GM11168 (cell line): ENCODE results near the gene VWA8.
"Not testable (repeated sequence)": the region's sequence is repeated elsewhere in the genome, so short reads cannot be mapped to it uniquely, and the experiment has no call there.

Experiments
- in situ Hi-C: fragments of 300-500 bp; cut with MboI; formaldehyde crosslinking; loops from one replicate; pipeline ENCODE4 v1.12.0; 2022; ENCODE audit warnings: low sequenced_read_pairs; ENCODE audit not compliant: unreplicated experiment

VWA8 gene

DNA sequence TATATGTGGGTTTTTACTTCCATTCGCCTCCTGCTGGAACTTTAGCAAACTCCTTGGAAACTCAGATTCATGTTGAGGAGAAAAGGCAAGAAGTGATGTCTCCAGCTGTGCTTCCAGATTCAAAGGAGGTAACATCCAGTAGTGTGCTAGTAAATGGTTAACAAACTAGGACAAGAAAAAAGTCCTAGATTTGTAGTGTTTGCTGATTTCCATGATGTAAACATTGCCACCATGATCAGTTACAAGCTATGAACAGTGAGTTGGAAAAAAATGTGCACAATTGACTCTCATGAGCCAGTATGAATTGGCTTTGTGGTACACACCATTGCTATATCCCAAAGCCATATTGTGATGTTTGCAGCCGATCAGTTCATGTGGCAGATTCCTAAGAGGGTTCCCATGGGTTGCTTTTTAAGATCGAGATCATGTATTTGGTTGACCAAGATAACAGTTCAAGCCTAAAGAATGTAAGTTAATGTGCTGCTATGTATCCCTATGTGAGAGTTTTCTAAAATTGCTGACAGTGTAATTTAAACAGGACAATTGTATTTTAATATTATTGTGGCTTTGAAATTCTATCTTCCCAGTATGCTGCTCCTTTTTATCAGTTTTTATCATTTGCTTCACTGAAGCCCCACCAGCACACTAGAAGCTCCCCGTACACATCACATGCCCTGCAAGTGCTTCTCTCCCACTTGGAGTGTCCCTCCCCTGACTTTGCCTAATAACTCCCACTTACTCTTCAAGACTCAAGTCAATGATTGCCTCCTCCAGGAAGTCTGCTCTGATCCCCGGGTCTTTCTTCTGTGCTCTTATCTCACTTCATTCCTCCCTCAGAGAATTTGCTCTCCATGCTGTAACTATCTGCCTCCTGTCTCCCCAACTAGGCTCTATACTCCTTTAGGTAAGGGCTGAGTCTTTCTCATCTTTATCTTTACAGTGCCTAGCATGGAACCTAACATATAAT, 355.3 kb downstream of the VWA8 start:
- in situ Hi-C loops = no loop called here

DNA sequence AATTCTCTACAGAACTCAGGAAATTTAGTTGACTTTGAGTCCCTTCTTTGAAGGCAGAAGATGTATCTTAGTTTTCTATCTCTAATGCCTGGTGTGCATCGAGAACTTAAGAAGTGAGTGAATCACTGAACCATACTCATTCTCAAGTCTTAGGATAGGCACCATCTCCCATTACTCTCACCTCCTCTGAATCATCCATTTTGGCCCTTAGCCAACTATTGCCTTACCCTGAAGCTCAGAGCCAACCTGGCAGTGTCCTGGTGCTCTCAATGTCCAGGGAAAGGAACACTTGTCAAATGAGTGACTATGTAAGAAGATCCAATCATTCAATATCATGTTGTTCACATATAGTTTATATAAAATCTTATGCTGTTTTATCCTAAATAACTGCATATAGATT, 357.0 kb downstream of the VWA8 start:
- in situ Hi-C loops = no loop called here

DNA sequence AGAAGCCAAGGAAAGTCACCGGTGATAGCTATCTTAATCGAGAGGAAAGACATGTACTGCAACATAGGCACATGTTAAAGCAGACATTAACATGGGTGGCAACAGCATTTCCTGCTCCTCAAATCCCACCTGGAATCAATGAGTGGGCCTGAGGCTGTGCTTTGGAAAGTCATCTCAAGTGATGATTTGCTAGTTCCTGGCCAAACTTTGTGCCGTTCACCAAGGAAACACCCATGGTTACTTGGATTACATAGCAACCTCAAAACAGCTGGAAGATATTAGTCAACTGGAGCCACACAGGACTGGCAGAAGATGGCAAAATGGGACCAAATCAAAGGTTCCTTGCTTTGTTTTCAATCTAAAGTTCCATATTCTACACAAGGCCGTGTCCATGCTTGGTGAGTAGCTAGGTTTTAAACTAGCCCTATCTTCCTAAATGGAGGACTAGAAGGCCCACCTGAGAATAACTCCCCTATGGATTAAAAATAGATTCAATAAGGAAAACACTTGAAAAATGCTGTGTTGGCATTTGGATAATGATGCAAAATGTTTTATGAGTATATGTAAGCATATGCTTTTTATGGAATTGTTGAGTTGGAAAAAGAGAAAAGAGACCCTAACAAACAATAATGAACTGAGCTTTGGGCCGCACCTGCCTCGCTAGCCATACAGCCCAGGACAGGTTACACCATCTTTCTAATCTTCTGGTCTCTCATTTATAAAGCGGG, 359.0 kb downstream of the VWA8 start:
- in situ Hi-C loops = no loop called here

DNA sequence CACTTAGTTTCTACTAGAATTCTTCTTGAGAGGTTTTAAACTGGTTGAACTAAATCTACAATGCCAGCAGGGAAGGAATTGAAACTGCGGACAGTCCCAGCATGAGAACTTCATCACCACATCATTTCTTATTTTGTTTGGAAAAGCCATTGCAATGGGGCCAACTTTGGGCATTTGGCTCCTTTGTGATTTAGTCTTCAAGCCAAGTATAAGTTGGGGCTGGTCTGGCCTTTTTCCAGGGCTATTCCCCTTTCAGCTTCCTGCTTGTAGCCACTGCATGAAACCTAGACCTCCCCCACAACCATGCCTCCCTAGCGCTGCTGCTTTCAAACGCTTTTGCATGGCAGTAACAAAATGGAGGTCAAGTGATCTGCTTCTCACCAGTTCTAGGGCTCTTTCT, 361.3 kb downstream of the VWA8 start:
- in situ Hi-C loops = no loop called here

DNA sequence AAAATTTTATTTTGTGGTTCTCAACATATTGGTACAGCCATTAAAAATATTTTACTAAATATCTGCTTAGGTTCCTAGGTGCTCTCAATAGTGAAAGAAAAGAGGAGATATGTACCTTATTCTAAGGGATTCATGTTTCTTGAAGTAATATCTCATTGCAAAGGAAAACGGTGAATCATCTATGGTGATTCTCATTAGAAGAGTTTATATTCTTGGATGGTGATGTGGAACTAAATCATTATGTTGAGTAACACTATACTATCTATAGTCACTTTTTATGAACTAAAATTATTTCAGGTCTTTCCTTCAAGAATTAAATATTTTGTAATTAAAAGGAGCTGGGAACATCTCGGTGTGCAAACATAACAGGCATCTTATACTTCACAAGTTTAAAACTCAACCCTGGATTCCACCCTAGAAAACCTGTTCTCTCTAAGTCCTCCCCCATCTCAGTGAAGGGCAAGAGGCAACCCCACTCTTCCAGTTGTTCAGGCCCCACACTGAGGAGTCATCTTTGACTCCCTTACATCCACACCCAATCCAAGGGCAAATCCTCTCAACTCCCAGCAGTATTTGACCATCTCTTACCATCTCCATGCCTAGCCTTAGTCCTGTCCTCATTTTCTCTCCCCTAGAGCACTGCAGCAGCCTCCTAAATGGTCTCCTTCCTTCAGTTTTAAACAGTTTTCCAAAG, 363.4 kb downstream of the VWA8 start:
- in situ Hi-C loops = no loop called here

DNA sequence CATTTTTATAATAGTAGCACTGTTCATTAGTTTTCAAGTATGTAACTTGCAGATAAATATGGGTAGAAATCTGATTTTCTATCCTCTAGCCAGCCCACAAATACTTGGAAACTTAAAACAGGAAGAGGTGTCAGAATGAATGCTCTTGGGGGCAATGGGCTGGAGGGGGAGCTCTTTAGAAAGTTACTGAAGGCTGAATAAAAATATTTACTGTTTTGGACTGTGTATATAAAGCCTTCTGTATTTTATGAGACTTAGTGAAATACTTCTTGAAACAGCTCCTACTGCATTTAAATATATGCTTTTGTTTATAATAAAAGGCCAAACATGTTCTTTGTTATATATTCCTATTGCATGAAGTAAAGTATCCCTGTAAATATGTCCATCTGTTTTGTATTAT, 364.7 kb downstream of the VWA8 start:
- in situ Hi-C loops = no loop called here

DNA sequence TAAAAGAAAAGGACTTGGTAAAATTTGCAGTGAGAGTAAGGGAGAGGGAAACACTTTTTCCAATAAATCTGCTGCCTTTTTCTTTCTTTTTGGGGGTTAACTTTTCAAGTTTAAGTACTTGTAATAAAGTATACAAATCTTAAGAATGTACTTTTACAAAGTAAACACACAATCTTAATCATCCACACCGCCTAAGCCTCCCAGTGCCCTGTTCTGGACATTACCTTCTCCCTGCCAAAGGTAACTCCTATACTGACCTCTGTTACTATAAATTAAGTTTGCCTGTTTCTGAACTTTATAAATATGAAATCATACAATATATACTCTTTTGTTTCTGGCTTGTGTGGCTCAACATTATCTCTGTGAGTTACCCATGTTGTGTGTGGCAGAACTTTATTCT, 365.6 kb downstream of the VWA8 start:
- in situ Hi-C loops = no loop called here

DNA sequence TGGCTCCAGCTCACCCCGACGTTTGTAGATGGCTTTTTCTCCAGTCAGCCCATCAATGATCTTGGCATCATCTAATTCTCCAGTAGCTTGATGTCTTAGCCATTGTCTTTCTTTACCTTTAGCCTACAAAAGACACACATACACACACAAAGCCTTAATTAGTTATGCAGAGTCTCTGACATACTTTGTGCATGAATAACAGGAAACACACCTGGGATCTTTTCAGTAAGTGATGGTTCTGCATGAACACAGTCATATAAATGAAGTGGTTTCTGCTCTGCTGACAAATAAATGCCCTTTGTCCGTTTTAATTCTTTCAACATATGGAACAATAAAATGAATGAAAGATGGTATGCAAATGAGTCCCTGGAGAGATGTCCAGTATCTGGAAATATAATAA, 370.3 kb downstream of the VWA8 start:
- in situ Hi-C loops = no loop called here

DNA sequence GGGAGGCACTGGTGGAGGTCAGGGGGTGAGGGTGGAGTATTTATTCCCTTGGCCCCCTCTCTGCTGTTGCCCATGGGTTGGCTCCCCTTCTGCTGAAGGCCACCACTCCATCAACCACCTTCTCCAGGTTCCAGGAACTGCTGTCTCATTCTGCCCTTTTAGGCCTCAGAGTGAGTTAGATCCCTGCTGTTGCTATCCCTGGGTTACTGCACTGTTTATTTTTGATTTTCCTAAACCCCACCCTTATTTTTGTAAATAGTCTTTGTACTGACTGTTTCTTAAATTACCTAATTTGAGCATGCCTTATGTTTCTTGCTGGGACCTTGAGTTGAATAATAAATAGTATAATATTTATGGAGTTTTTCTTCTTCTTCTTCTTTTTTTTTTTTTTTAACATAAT, 370.8 kb downstream of the VWA8 start:
- in situ Hi-C loops = no loop called here

DNA sequence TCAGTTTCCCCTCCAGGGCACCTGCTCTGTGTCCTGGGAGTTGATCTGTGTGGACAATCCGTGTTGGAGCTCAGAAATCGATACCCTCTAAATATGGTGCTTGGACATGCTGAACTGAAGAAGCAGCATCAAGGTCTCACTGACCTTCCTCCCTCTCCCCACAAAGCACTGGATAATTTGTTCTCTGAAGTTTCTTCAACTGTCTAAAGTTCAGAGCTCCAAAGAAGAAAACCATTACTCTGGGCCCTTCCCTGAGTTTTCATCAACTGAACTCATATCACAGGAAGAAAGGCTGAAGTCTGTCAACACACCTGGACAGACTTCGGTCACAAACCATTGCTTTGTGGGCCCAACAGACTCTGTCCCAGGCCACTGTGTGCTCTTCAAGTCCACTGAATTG, 371.5 kb downstream of the VWA8 start:
- in situ Hi-C loops = no loop called here

DNA sequence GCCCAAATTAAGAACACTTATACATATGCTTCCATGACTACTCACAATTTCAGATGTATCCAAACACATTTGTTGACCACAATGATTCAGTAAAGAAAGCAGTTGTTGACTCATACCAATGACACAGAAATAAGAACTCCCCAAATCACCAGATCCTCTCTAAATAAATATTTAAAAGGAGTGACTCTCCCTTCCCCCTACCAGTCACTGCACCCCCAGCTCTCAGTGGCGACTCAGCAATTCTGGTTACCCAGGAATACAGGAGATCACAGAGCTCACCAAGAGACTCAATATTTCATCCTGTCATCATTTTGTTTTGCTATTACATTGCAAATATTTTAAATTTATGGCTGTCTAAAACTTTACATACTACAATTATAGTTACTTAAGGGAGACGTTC, 372.0 kb downstream of the VWA8 start:
- in situ Hi-C loops = no loop called here

DNA sequence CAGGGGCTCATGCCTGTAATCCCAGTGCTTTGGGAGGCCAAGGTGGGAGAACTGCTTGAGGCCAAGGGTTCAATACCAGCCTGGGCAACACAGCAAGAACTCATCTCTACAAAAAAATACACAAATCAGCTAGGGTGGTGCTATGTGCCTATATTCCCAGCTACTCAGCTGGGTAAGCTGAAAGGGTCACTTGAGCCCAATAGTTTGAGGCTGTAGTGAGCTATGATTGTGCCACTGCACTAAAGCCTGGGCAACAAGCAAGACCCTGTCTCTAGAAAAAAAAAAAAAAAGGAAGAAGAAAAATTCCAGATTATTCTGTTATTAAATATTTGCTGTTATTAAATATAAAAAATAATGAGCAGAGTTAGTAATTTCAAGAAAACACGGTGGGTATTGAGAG, 372.5 kb downstream of the VWA8 start:
- in situ Hi-C loops = no loop called here

DNA sequence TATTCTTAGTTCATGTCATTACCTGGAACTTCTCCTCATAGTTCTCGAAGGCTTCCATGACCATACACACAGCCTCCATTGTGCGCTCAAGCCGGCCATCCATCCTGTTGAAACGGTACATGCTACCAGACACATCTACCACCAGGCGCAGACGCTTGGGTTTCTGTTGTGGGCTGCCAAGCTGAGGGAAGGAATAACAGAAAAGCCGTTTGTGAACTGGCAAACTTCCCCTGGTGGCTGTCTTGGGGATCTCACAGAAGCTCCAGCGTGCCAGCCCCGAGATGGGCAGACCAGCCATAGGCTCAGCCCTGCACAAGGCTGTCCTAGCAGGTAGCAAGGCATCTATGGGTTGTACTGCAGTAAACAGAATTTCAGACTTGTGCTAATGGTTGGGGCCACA, 373.4 kb downstream of the VWA8 start:
- in situ Hi-C loops = no loop called here

DNA sequence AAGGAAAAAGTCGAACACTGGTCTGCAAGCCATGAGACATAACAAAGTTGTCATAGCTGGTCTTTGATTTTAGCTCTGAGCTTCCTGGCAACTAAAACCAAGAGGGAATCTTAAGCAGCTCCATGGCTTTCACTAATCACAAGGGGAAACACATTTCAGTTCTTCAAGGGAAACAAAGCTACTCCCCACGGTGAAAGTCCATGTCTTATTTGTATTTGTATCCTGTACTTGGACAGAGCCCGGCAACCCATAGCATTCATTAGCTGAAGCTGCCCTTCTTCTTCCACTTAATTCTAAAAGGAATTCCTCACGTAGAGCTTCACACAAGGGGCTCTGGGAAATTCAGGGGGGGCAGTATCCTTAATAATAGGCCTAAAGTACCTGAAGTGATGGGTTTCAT, 374.7 kb downstream of the VWA8 start:
- in situ Hi-C loops = no loop called here

DNA sequence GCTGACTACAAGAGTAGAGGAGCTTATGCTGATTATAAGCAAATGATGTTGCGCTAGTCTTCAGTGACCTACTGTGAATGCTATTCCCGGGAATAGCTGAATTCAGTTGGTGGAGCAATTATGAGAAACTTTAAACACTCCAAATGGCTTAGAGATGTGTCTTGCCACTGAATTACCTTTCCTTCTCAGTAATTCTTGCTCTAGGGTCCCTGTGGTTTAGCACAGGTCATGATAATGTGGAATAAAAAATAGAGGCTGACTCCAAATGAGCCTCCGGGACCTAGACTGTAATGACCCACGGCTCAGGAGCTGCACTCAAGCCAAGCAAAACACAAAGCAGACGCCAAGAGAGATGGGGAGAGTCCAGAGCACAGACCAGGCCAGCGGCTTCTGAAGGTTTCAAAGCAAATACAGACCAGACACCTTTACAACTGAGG, 378.9 kb downstream of the VWA8 start:
- in situ Hi-C loops = no loop called here

DNA sequence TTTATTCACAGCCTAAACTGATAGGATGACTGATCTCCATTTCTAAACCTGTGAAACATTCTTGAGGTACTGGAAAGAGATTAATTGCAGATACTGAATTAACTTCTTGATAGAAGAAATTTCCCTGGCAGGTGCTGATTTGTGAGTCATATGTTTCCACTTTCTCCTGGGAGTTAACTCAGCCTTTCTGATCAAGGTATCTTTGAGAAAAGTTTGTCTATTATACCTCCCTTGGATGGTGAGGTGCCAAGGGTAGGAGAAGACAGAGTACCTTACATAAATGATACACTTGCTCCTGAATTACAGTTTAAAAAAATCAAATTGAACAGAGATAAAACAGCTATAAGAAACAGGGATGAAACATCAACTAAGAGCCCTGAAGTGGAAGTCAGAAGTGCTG, 380.6 kb downstream of the VWA8 start:
- in situ Hi-C loops = no loop called here

DNA sequence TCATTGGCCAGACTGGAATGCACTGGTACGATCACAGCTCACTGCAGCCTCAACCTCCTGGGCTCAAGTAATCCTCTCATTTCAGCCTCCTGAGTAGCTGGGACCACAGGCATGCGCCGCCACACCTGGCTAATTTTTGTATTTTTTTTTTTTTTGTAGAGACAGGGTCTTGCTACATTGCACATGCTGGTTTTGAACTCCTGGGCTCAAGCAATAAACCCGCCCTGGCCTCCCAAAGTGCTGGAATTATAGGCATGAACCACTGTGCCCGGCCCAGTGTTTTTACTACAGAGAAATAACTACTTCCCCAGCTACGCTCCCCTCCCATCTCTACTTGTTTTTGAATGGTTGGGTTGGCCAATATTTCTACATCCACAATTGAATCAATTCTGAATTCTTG, 381.0 kb downstream of the VWA8 start:
- in situ Hi-C loops = no loop called here

DNA sequence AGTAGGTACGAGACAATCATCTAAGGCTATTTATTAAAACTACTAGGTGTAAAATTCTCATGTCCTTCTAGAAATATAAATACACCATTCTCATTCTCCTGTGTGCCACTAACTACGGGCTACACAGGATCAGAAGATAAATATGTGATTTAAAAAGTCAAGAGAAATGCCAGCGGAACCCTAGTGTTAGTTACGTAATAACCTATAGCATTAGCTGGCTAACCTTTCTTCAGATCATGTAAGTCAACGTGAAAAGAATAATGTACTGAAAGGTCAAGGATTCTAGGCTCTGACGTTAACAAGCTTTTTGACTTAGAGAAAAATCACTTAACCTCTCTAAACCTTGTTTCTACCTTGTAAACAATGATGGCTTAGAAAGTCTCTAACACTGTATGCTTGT, 381.7 kb downstream of the VWA8 start:
- in situ Hi-C loops = no loop called here

DNA sequence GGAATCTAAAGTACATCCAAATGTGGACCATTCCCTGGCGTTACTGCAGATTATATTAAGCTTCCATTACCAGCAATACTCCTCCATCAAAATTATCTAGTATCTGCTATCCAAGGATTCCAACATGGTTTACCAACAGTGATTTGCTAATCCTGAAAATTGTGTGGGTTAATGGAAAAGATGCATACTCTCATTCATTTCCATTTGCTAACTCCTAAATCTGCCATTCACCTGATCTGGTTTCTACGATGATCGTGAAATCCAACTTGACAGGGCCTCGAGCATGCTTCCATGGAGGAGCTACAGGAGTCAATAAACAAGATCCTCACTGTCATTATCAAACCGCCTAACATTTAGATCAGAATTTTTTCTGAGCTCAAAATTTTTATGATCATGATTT, 382.5 kb downstream of the VWA8 start:
- in situ Hi-C loops = no loop called here

DNA sequence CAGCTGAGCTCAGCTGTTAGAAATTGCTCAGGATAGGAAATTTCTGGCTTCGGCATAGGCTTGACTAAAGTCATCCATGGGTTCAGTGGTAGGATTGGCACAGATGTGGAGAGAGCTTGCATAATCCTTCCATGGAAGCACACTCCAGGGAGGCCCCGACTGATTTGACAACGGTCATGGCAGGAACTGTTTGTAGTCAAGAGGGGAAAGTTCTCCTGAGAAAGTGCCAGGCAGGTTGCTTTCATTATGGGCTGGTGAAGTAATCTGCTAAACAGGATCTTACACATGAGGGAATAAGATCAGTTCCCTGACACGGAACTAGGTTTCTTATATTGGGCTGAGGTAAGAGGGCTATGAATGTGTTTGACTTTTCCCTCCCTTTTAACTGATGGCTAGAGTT, 383.5 kb downstream of the VWA8 start:
- in situ Hi-C loops = no loop called here

DNA sequence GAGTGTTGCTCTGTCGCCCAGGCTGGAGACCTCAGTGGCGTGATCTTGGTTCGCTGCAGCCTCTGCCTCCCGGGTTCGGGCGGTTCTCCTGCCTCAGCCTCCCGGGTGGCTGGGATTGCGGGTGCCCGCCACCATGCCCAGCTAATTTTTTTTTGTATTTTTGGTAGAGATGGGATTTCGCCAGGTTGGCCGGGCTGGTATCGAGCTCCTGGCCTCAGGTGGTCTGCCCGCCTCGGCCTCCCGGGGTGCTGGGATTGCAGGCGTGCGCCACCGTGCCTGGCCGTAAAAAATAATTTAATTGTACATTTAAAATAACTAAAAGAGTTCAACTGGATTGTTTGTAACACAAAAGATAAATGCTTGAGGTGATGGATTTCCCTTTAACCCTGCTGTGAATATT, 387.3 kb downstream of the VWA8 start:
- in situ Hi-C loops = not testable (repeated sequence)
